ENCODE measurements around the gene CAPN15. TPM values are rescaled to one million over a fixed set of nuclear protein-coding genes. Genes with fewer than 3 reads are reported as not detected.

Gene CAPN15
- polyA plus RNA-seq, 3 donors = 20.4 to 31.4 (median 30.6) TPM

- H3K27ac ChIP-seq (ENCODE audit: low read depth, low read length) = no peak overlapping the region
- WGBS, 3 donors = 76 to 84% (median 80%) methylated on average over 33 to 34 of the region's 34 CpGs
Observed at GRCh38 chr16:521381-522210, 5.9 kb upstream of the CAPN15 start.

GRCh38 chr16:522320-523096 lies 5.0 kb upstream of the CAPN15 start:
- 71 to 76% (median 76%) methylated on average over 23 of the region's 23 CpGs for WGBS, 3 donors
- H3K27ac ChIP-seq (ENCODE audit: low read depth, low read length) = no peak overlapping the region

GRCh38 chr16:523097-523741 lies 4.3 kb upstream of the CAPN15 start:
- H3K27ac ChIP-seq (ENCODE audit: low read depth, low read length) = no peak overlapping the region
- WGBS, 3 donors = 93 to 94% (median 93%) methylated on average over 22 of the region's 22 CpGs

DNA sequence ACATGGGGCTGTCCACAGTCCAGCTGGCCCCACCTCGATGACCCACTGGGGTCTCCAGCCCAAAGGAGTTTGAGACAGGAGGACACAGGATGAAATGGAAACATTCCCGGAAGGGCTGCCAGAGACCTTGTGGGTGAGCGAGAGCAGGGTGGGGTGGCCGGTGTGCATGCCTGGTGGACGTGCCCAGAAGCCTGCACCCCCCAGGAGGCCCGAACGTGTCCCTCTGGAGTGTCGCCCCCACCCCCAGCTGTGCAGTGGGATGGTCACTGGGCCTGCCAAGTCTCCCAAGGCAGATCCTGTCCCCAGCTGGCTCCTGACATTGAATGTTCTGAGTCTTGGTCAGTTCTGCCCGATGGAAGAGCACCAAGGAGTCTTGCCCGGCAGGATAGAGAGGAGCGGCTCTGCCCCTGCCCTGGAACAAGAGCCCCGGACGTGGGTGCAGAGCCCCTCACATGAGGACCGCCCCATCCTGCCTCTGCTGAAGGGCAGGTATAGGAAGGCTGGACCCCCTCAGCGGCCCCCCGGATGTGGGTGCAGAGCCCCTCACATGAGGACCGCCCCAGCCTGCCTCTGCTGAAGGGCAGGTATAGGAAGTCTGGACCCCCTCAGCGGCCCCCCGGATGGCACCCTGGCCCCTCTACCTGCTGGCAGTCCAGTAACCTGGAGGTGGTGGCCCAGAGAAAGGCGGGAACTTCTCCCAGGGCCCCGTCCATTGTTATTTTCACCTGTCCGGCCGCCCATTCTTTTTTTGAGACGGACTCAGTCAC lies 3.1 kb upstream of the CAPN15 start:
- H3K27ac ChIP-seq (ENCODE audit: low read depth, low read length) = no peak overlapping the region

DNA sequence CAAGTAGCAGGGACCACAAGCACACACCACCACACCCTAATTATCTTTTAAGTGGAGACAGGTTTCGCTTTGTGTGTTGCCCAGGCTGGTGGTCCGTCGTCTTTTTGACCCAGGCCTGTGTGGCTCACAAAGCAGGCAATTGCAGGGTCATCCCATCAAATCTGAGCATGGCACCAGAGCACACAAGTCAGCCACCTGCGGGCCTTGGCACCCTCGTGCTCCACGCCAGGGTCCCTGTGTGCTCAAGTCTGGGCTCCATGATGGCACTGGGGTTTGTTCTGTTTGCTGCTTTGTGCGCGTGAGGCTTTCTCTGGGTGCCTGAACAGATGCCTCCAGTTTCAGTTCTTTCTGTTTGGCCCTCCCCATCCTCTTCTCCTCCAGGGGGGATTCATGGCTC lies 2.4 kb upstream of the CAPN15 start:
- 91 to 95% (median 95%) methylated on average over 8 of the region's 8 CpGs for WGBS, 3 donors
- H3K27ac ChIP-seq (ENCODE audit: low read depth, low read length) = no peak overlapping the region

More for the DNA sequence above, 3.1 kb upstream of the CAPN15 start:
- WGBS, 3 donors = 80 to 82% (median 81%) methylated on average over 23 to 24 of the region's 24 CpGs

DNA sequence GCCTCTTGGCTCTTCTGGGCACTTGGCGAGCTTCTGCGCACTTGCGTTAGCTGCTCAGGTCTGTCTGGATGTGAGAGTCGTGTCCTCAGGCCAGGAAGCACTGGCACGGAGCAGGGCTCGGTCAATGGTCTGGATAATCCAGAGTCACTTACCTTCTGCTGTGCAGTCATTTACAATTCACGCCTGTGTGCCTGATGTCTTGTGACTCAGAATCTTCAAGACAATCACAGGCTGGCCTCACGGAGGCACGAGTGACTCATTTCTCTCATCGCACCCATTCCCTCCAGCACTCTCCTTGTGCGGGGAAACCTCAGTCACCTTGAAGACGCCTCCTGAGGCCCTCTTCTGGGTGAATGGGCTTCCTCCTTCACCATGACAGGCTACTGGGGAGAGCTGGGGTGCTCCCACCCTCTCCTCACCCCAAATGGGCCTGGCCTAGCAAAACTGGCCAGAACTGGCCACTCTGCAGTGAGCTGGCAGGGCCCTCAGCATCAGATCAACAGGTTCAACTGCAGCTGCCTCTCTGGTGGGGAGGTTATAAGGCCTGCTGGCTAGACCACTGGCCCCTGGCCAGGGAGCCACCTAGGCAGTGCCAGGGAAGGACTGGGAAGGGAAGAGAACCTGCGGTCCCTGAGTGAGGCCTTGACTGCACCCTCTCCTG lies 1.9 kb upstream of the CAPN15 start:
- no peak overlapping the region for H3K27ac ChIP-seq (ENCODE audit: low read depth, low read length)
- WGBS, 3 donors = 66 to 73% (median 70%) methylated on average over 13 of the region's 13 CpGs

DNA sequence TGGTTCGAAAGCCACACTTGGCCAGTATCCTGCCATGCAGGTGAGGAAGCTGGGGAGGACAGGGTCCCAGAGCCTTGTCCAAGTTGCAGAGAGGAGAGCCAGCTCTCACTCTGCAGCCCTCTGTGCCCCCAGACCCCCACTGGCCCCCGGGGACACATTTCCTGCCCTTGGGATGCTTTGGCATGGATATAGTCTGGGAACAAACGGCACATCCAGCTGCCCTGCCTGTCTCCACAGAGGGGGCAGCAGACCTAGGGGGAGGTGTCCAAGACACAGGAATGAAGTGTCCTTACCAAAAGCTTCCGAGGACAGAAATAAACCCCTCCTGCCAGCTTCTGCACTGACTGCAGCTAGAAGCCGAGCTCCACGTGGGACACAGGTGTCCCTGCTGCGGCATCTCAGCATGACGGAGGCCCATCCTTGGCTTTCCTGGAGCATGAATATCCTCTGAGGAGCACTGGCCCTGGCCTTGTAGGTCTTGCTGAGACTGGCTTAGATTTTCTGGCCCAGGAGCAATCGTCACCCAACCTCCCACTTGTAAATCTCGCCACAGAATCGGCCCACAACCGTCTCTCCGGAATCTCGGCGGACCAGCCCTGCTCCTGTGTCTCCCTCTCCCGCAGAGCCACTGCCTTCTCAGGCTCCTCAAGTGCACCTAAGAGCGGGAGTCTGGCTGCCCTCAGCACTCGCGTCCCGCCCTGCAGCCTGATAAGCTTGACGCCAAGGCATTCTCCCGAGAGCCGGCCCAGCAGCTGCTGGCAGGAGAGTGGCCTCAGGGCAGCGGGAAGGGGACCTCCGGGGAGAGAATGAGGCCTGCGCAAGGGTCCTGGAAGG lies 1.1 kb upstream of the CAPN15 start:
- peak overlapping the region; percentile 48 for H3K27ac ChIP-seq (ENCODE audit: low read depth, low read length)
- 6 to 9% (median 7%) methylated on average over 23 to 26 of the region's 26 CpGs for WGBS, 3 donors

DNA sequence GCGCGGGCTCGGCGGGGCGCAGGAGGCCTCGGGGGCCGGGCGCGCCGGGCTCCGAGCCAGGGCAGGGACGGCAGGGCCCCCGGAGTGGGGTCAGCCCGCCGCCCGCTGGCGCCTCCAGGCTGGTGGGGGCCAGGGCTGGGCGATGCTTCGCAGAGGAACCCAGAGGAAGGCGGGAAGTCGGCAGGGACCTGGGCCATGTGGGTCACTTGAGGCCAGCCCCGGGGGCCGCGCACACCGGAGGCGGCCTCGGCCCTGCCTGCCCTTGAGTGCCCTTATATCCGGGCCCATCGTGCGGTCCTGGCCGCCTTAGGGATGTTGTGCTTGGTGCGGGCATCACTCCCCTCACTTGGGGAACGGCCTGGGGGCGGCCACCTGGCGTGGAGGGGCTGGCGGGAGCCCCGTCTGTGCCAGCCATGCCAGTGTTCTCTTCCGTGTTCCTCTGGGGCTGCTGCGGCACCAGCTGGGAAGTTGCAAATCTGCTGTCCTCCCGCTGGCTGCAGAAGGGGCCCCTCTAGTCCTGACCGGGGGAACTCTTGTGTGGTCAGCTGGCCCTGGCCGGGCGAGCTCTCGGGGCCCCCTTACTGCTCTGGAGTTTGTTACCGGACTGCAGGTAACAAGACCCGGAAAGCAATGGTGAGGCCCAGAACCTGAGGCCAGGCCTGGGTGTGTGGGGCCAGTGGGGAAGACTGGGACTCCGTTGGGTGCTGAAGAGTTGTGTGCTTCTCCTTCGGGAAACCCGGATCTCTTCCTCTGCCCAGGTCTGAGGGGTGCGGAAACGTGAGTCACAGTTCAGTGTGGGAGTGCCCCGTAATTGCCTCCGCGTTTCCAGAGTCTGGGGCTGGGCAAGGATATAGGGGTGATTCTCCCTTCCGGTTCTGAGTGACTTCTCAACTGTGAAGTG lies 849 bp downstream of the CAPN15 start:
- H3K27ac ChIP-seq (ENCODE audit: low read depth, low read length) = peak overlapping the region; percentile 7
- WGBS, 3 donors = 0 to 2% (median 2%) methylated on average over 38 to 55 of the region's 55 CpGs

DNA sequence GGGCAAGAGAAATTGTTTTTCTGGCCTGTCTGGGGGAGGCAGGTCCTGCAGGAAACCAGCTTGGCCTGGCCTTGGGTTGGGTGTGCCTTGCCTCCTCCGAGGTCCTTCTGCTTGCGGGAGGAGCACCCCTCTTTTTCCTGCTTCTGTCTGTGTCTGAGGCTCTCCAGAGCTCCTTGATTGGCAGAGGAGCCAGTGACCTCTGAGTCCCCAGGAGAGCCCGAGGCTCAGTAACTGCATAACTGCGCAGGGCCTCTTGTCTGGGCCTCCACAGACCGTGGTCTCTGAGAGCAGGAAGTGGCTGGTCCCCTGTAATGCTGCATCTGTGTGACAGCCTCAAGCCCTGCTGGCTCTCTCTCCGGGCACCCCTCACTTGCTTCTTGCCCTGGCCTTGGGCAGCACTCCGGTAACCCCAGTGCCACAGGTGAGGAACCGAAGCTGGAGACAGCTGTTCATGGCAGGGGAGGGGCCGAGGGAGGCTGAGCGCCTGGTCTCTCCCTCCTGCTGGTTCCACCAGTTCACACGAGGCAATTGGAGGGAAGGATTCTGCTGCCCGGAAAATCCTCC lies 1.6 kb downstream of the CAPN15 start:
- no peak overlapping the region for H3K27ac ChIP-seq (ENCODE audit: low read depth, low read length)
- 17 to 42% (median 41%) methylated on average over 12 of the region's 12 CpGs for WGBS, 3 donors

DNA sequence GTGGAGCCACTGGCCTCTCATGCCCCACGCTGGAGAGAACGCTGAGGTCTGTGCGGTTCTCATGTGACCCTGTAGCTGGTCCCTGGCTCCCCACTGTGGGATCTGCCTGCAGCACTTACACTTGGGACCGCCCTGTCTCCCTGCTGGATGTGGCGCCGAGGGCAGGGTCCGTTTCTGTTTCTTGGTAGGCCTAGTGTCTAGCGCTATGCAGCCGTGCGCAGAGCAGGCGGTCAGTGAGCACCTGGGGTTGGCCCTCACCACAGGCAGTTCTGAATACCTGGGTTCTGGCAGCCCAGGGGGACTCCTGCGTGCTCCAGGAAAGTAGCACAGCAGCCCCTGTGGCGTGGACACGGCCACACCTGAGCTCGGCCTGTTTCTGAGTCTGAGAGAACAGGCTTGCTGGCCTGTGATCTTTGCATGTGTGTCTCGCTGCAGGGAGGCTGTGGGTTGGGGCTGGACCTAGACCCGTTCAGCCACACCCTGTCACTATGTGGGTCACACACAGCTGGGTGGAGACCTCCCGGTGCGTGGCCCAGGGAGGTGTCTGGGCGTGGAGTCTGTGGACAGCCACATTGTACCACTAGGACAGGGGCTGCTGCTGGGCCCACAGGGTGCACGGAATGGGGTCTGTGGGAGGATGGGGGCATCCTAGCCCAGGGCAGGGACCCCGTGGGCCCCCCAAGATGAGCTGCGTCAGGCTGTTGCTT lies 2.8 kb downstream of the CAPN15 start:
- H3K27ac ChIP-seq (ENCODE audit: low read depth, low read length) = no peak overlapping the region
- WGBS, 3 donors = 70 to 93% (median 90%) methylated on average over 23 of the region's 23 CpGs

GRCh38 chr16:531494-532125 lies 4.1 kb downstream of the CAPN15 start:
- H3K27ac ChIP-seq (ENCODE audit: low read depth, low read length) = no peak overlapping the region
- WGBS, 3 donors = 60 to 91% (median 87%) methylated on average over 16 of the region's 16 CpGs

- no peak overlapping the region for H3K27ac ChIP-seq (ENCODE audit: low read depth, low read length)
- 24 to 81% (median 75%) methylated on average over 30 of the region's 30 CpGs for WGBS, 3 donors
Observed at GRCh38 chr16:533391-534123, 6.0 kb downstream of the CAPN15 start.

DNA sequence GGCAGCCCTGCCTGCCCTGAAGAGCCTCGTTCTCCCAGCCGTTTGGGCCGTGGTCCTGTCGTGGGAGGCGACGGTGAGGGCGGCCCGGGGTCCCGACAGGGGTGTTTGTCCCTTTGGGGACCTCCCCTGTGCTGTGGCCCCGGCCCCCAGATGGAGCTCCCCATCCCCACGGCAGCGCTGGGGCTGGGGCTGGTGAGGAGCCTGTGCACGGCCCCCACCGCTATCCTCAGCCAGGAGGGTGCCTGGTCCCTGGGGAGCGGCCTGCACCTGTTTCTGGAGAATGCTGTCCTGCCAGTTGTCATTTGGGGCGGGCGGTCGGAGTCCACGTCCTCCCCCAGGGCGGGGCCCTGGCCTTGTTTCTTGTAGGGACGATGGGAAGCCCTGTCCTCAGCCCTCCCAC lies 6.6 kb downstream of the CAPN15 start:
- H3K27ac ChIP-seq (ENCODE audit: low read depth, low read length) = no peak overlapping the region
- 28 to 83% (median 78%) methylated on average over 18 to 21 of the region's 21 CpGs for WGBS, 3 donors

- 73 to 89% (median 89%) methylated on average over 26 to 27 of the region's 27 CpGs for WGBS, 3 donors
- H3K27ac ChIP-seq (ENCODE audit: low read depth, low read length) = no peak overlapping the region
Observed at GRCh38 chr16:534856-535445, 7.4 kb downstream of the CAPN15 start.
